K562 (cell line): ENCODE results near the gene LAIR2.
"Not testable (repeated sequence)": the region's sequence is repeated elsewhere in the genome, so short reads cannot be mapped to it uniquely, and the experiment has no call there.

Experiments
- E2F6 ChIP-seq, 2 experiments: IDR thresholded peaks; 2 replicates each; pipeline ENCODE4 v1.6.1; 2011; ENCODE audit warnings: borderline replicate concordance in 1 of 2, control low read depth in 1 of 2, low read depth in 1 of 2, low read length in 1 of 2, mild to moderate bottlenecking in 1 of 2, mixed read lengths in 1 of 2, moderate library complexity in 1 of 2; ENCODE audit not compliant: insufficient read depth in 1 of 2, insufficient read length in 1 of 2, poor library complexity in 1 of 2, severe bottlenecking in 1 of 2; ENCODE audit errors: extremely low read depth in 1 of 2
- PRPF4 ChIP-seq: fragments of 200-400 bp; formaldehyde crosslinking; IDR thresholded peaks from one replicate; pipeline ENCODE4 v1.6.1; 2017; ENCODE audit warnings: low read length, low read depth, mild to moderate bottlenecking; ENCODE audit not compliant: insufficient read depth, poor library complexity, severe bottlenecking
- RFX7 ChIP-seq: fragments of 250-450 bp; sonication (Bioruptor Pico); IDR thresholded peaks from 2 replicates; pipeline ENCODE4 v1.5.1; 2021; ENCODE audit warnings: mild to moderate bottlenecking
- SRSF3 ChIP-seq: fragments of 200-400 bp; formaldehyde crosslinking; IDR thresholded peaks from 2 replicates; pipeline ENCODE4 v1.6.1; 2016; ENCODE audit warnings: mild to moderate bottlenecking, low read length, moderate library complexity; ENCODE audit not compliant: insufficient read depth
- USF1 ChIP-seq: sonication (generic); formaldehyde crosslinking; IDR thresholded peaks from 2 replicates; pipeline ENCODE4 v1.9.0; 2022; ENCODE audit warnings: mild to moderate bottlenecking, missing genetic modification reagents
- ZEB2 ChIP-seq: fragments of 450-650 bp; IDR thresholded peaks from 2 replicates; pipeline ENCODE4 v1.6.1; 2016
- TF ChIP-seq, protein P1 (sequence below), 2 experiments: fragments of 450-650 bp in 1 of 2; sonication (generic) in 1 of 2; formaldehyde crosslinking; conservative IDR thresholded peaks; 2 replicates each; pipeline versions ENCODE4 v1.4.0 to v1.8.1; 2020 to 2022; ENCODE audit warnings: mild to moderate bottlenecking in 1 of 2, missing genetic modification reagents in 1 of 2

DNA sequence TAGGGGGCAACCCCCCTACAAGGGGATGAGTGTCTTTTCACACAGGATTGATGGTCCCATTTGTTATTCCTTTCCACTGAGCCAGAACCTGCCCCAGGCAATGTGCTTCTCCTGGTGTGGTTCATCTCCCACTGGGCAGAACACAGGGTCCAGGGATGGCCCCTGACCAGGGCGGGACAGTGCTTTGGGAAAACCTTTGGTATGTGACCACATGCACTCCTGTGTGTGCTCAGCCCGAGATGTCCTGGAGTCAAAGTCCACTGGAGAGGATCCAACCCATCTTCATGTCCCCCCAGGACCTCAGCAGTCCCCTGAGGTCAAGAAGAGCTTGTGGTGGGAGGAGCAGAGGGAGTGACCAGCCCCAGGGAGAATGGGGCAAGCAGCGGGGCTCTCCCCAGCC is 5.9 kb downstream of the LAIR2 start:
- TF ChIP-seq, protein P1, sequence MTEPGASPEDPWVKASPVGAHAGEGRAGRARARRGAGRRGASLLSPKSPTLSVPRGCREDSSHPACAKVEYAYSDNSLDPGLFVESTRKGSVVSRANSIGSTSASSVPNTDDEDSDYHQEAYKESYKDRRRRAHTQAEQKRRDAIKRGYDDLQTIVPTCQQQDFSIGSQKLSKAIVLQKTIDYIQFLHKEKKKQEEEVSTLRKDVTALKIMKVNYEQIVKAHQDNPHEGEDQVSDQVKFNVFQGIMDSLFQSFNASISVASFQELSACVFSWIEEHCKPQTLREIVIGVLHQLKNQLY (CRISPR knock-in tag; conservative IDR thresholded peaks at IDR 0.05), result not testable (repeated sequence)
- not testable (repeated sequence) for TF ChIP-seq E2F6 (IDR thresholded peaks at IDR 0.05; ENCODE audit: borderline replicate concordance in 1 of 2, extremely low read depth in 1 of 2, insufficient read depth in 1 of 2, insufficient read length in 1 of 2, low read depth in 1 of 2, low read length in 1 of 2, poor library complexity in 1 of 2, severe bottlenecking in 1 of 2); USF1 (CRISPR knock-in tag); ZEB2; SRSF3; PRPF4; RFX7 (CRISPR knock-in tag)
